Cardiac septum (tissue), 1 donor: ENCODE data around the gene BRICD5. TPM values are rescaled to one million over a fixed set of nuclear protein-coding genes. Genes with fewer than 3 reads are reported as not detected.
"Not testable (repeated sequence)": the region's sequence is repeated elsewhere in the genome, so short reads cannot be mapped to it uniquely, and the experiment has no call there.

ENCODE experiments used
- DNase-seq: peaks from one replicate; pipeline ENCODE4 v3.0.0-alpha.2; 2020; ENCODE audit warnings: low spot score
- intact Hi-C: fragments of 100-400 bp; cut with DNase I; formaldehyde crosslinking; loops from one replicate; pipeline ENCODE4 v1.14.0; 2022
- long read RNA-seq: library from polyadenylated mRNA; unstranded; transcript quantifications from one replicate; pipeline ENCODE4 v2.0.0, GENCODE V29; 2021
- total RNA-seq: library from RNA; stranded (reverse); fragmentation: NEBNext Ultra II Directional; extraction: Animal tissue kit (Norgen Biotek cat#: 25700); gene quantifications from one replicate; pipeline ENCODE4 v1.2.1, GENCODE V29; 2021
- donor health status: DM: no; HTN: no; CAD: no.

BRICD5 gene
- total RNA-seq = 7.0 TPM
- long read RNA-seq, partial matches to known transcripts = 1 of 13 reads
- long read RNA-seq, other reads (novel, unspliced or antisense) = 7 of 13 reads

- intact Hi-C loops = loop anchor here (5.0 kb wide), 1 partner anchor 42 kb away; the partner anchor contains the start of gene ECI1
These were observed at the start of gene BRICD5 for GRCh38 chr16:2210386-2211365. BRICD5 (minus strand) TSS chr16:2210863; CDS start chr16:2210833, 30 bp downstream.

GRCh38 chr16:2260250-2260649, 49.6 kb upstream of the BRICD5 start:
- intact Hi-C loops = loop anchor here (10.0 kb wide), 1 partner anchor 255 kb away; the partner anchor contains the start of gene ATP6V0C
- DNase-seq = no peak

More at GRCh38 chr16:2210386-2211365, at the start of gene BRICD5:
- DNase-seq = no peak

GRCh38 chr16:2258530-2258929, 47.9 kb upstream of the BRICD5 start:
- intact Hi-C loops = not testable (repeated sequence)

GRCh38 chr16:2257726-2258125, 47.1 kb upstream of the BRICD5 start:
- intact Hi-C loops = no loop called here
- DNase-seq = no peak

More at GRCh38 chr16:2258530-2258929, 47.9 kb upstream of the BRICD5 start:
- DNase-seq = not testable (repeated sequence)

GRCh38 chr16:2256531-2257140, 46.0 kb upstream of the BRICD5 start:
- intact Hi-C loops = no loop called here
- DNase-seq = no peak

- intact Hi-C loops = loop anchor here (5.0 kb wide), 2 partner anchors 41 to 96 kb away; partner anchors contain the start of genes BRICD5, PGP and TRAF7
- DNase-seq = no peak
These were observed 42.6 kb upstream of the BRICD5 start for GRCh38 chr16:2253293-2253692.

- DNase-seq = no peak
- intact Hi-C loops = loop anchor here (5.0 kb wide), 2 partner anchors 40 to 95 kb away; partner anchors contain the start of genes BRICD5, PGP and TRAF7
These were observed 42.1 kb upstream of the BRICD5 start for GRCh38 chr16:2252806-2253148.

- intact Hi-C loops = loop anchor here (1.0 to 5.0 kb wide), 3 partner anchors 17 to 94 kb away; partner anchors contain the start of genes BRICD5, PGP, RNPS1 and TRAF7
- DNase-seq = peak; percentile 99
These were observed 40.8 kb upstream of the BRICD5 start, which contains the start of gene ECI1 for GRCh38 chr16:2251296-2252111. ECI1 (minus strand) TSS chr16:2251587; CDS start chr16:2251566, 21 bp downstream.

GRCh38 chr16:2250652-2251295, 40.1 kb upstream of the BRICD5 start:
- intact Hi-C loops = loop anchor here (1.0 to 5.0 kb wide), 3 partner anchors 18 to 93 kb away; partner anchors contain the start of genes BRICD5, PGP, RNPS1 and TRAF7
- no peak for DNase-seq

GRCh38 chr16:2246301-2246885, 35.7 kb upstream of the BRICD5 start:
- intact Hi-C loops = no loop called here
- no peak for DNase-seq

GRCh38 chr16:2244926-2245795, 34.5 kb upstream of the BRICD5 start:
- intact Hi-C loops = no loop called here
- no peak for DNase-seq

GRCh38 chr16:2244301-2244700, 33.6 kb upstream of the BRICD5 start:
- DNase-seq = no peak
- intact Hi-C loops = no loop called here

GRCh38 chr16:2243781-2244180, 33.1 kb upstream of the BRICD5 start:
- no peak for DNase-seq
- intact Hi-C loops = no loop called here

GRCh38 chr16:2243031-2243528, 32.4 kb upstream of the BRICD5 start:
- intact Hi-C loops = no loop called here
- no peak for DNase-seq

- intact Hi-C loops = no loop called here
- no peak for DNase-seq
These were observed 31.9 kb upstream of the BRICD5 start for GRCh38 chr16:2242598-2242997.

- DNase-seq, intact Hi-C loops: not testable (repeated sequence)
These were observed 29.7 kb upstream of the BRICD5 start for GRCh38 chr16:2240331-2240730.
